ENCODE measurements around the gene SMLR1.

- no peak for TF ChIP-seq CTCF (conservative IDR thresholded peaks at IDR 0.05; ENCODE audit: low read depth, low read length)
- no peak for TF ChIP-seq EZH2 (IDR thresholded peaks at IDR 0.05; ENCODE audit: borderline replicate concordance, low read depth, low read length, poor library complexity, severe bottlenecking)
Observed at GRCh38 chr6:130779658-130780033, 47.6 kb upstream of the SMLR1 start.
